CD14-positive monocyte (primary cell): ENCODE results near the gene REL. TPM values are rescaled to one million over a fixed set of nuclear protein-coding genes. Genes with fewer than 3 reads are reported as not detected.

ENCODE experiments used
- DNase-seq, 3 donors: peaks; one replicate each; pipeline ENCODE4 v3.0.0-alpha.2; 2011 to 2022
- H2AFZ ChIP-seq: 2 replicates; pipeline ENCODE4 v1.6.0; 2012; ENCODE audit warnings: mild to moderate bottlenecking, low read depth, low read length, inconsistent platforms; ENCODE audit not compliant: insufficient read depth, poor library complexity, severe bottlenecking
- H3K27ac ChIP-seq, 2 donors: 1 replicate in 1 of 2; 2 replicates in 1 of 2; pipeline ENCODE4 v1.5.1; 2012 to 2013; ENCODE audit warnings: low read length in 2 of 2, control low read depth in 1 of 2, inconsistent platforms in 1 of 2, low read depth in 1 of 2, mild to moderate bottlenecking in 1 of 2
- H3K27me3 ChIP-seq, 2 donors: one replicate each; pipeline versions ENCODE4 v1.6.0 to v1.6.1; 2011 to 2013; ENCODE audit warnings: low read length in 2 of 2; ENCODE audit not compliant: control insufficient read depth in 2 of 2, insufficient read depth in 2 of 2
- H3K36me3 ChIP-seq, 2 donors: replicated peaks in 1 of 2; 1 replicate in 1 of 2; 2 replicates in 1 of 2; pipeline versions ENCODE4 v1.5.1 to v1.6.1; 2012 to 2013; ENCODE audit warnings: low read length in 2 of 2, control low read depth in 1 of 2, inconsistent platforms in 1 of 2, mild to moderate bottlenecking in 1 of 2; ENCODE audit not compliant: insufficient read depth in 2 of 2, control insufficient read depth in 1 of 2
- H3K4me1 ChIP-seq, 2 donors: 1 replicate in 1 of 2; 2 replicates in 1 of 2; pipeline versions ENCODE4 v1.5.1 to v1.6.1; 2012 to 2013; ENCODE audit warnings: low read length in 2 of 2, control low read depth in 1 of 2, inconsistent platforms in 1 of 2, mild to moderate bottlenecking in 1 of 2, moderate library complexity in 1 of 2; ENCODE audit not compliant: insufficient read depth in 2 of 2, control insufficient read depth in 1 of 2
- H3K4me2 ChIP-seq: replicated peaks from 2 replicates; pipeline ENCODE3; 2012; ENCODE audit warnings: low read length, moderate library complexity, mild to moderate bottlenecking; ENCODE audit not compliant: poor library complexity, severe bottlenecking; ENCODE audit errors: extremely low read depth
- H3K4me3 ChIP-seq, 3 experiments: fragments of 200-600 bp in 1 of 3; sonication (generic) in 1 of 3; replicated peaks in 1 of 3; 1 replicate in 2 of 3; 2 replicates in 1 of 3; pipeline ENCODE4 v1.5.1; 2011 to 2013; ENCODE audit warnings: low read length in 3 of 3, mild to moderate bottlenecking in 3 of 3, control low read depth in 2 of 3, low read depth in 2 of 3, inconsistent platforms in 1 of 3, moderate library complexity in 1 of 3
- H3K79me2 ChIP-seq: 2 replicates; pipeline ENCODE4 v1.6.0; 2012; ENCODE audit warnings: mild to moderate bottlenecking, control low read depth, inconsistent platforms, low read length, moderate library complexity; ENCODE audit not compliant: insufficient read depth
- H3K9ac ChIP-seq: 2 replicates; pipeline ENCODE4 v1.6.0; 2017; ENCODE audit warnings: low read length, mild to moderate bottlenecking; ENCODE audit not compliant: insufficient read depth, poor library complexity, severe bottlenecking
- H3K9me3 ChIP-seq, 2 donors: replicated peaks in 1 of 2; 1 replicate in 1 of 2; 2 replicates in 1 of 2; pipeline versions ENCODE4 v1.5.1 to v1.6.1; 2012 to 2013; ENCODE audit warnings: low read length in 2 of 2, control low read depth in 1 of 2; ENCODE audit not compliant: control insufficient read depth in 1 of 2, insufficient read depth in 1 of 2
- H4K20me1 ChIP-seq: 2 replicates; pipeline ENCODE4 v1.6.0; 2012; ENCODE audit warnings: mild to moderate bottlenecking, low read length, control low read depth, moderate library complexity; ENCODE audit not compliant: insufficient read depth
- H3K27ac Mint-ChIP-seq, 7 donors: one replicate each; pipeline ENCODE4 v1.8.0; 2020; ENCODE audit warnings: mild to moderate bottlenecking in 7 of 7, mixed read lengths in 7 of 7, moderate library complexity in 6 of 7, inconsistent platforms in 2 of 7
- H3K27me3 Mint-ChIP-seq, 3 donors: one replicate each; pipeline ENCODE4 v1.8.0; 2021 to 2022; ENCODE audit warnings: low read depth in 3 of 3, mild to moderate bottlenecking in 3 of 3, mixed read lengths in 3 of 3, moderate library complexity in 3 of 3, inconsistent platforms in 1 of 3
- H3K36me3 Mint-ChIP-seq, 2 donors: one replicate each; pipeline ENCODE4 v1.8.0; 2020; ENCODE audit warnings: mixed read lengths in 2 of 2, inconsistent platforms in 1 of 2, mild to moderate bottlenecking in 1 of 2
- H3K4me1 Mint-ChIP-seq: one replicate; pipeline ENCODE4 v1.8.0; 2020; ENCODE audit warnings: mild to moderate bottlenecking, mixed read lengths
- H3K4me3 Mint-ChIP-seq, 2 donors: one replicate each; pipeline ENCODE4 v1.8.0; 2020; ENCODE audit warnings: mild to moderate bottlenecking in 2 of 2, mixed read lengths in 2 of 2, moderate library complexity in 1 of 2
- H3K9me3 Mint-ChIP-seq, 7 donors: one replicate each; pipeline ENCODE4 v1.8.0; 2020 to 2022; ENCODE audit warnings: mixed read lengths in 7 of 7, mild to moderate bottlenecking in 6 of 7, moderate library complexity in 6 of 7, inconsistent platforms in 2 of 7
- CTCF ChIP-seq: fragments of 200-600 bp; IDR thresholded peaks from one replicate; pipeline ENCODE4 v1.8.0; 2022; ENCODE audit warnings: antibody characterized with exemption, mild to moderate bottlenecking
- WGBS: methylation state at CpG from one replicate; pipeline ENCODE4 v1.1.5; 2013; ENCODE audit warnings: missing lambda C conversion rate; ENCODE audit not compliant: insufficient coverage; 5-methylcytosine and 5-hydroxymethylcytosine counted together
- intact Hi-C, 2 donors: fragments of 100-400 bp; cut with micrococcal nuclease; formaldehyde crosslinking; loops; one replicate each; pipeline versions ENCODE4 v1.15.0 to v1.15.1; 2023
- polyA plus RNA-seq, 3 donors: library from polyadenylated mRNA; depleted of rRNA in 1 of 3; unstranded in 2 of 3; stranded (reverse) in 1 of 3; fragments of 300-500 nt in 2 of 3; fragments of >200 nt in 1 of 3; fragmentation: Illumina TruSeq in 2 of 3; gene quantifications; 1 replicate in 2 of 3; 2 replicates in 1 of 3; pipeline ENCODE4 v1.2.3, GENCODE V29; 2012 to 2021

REL gene
- polyA plus RNA-seq, 3 donors = 18.3 to 34.3 (median 20.3) TPM

- Histone ChIP-seq H3K4me2 (no peak overlapping the region), H3K9me3 (no peaks in the 10 kb centered on the region), H3K79me2 (peaks cover 96% of the 10 kb centered on the region), H2AFZ (no peak overlapping the region), H3K4me1 (peaks cover 16 to 42% of the 10 kb centered on the region in 2 donors), H3K27ac (no peak overlapping the region), H3K9ac (no peak overlapping the region), H4K20me1 (peaks cover 97% of the 10 kb centered on the region), H3K27me3 (no peaks in the 10 kb centered on the region), H3K4me3 (no peak overlapping the region), H3K36me3 (peaks cover 40 to 41% of the 10 kb centered on the region in 2 donors)
- peaks cover 33% of the 10 kb centered on the region for H3K4me1 Mint-ChIP-seq
- peaks cover 40 to 58% of the 10 kb centered on the region in 2 donors for H3K36me3 Mint-ChIP-seq
- no peak for TF ChIP-seq CTCF
- no peaks in the 10 kb centered on the region for H3K9me3 Mint-ChIP-seq
- no peak overlapping the region for H3K27ac Mint-ChIP-seq
- H3K4me3 Mint-ChIP-seq = no peak overlapping the region
- H3K27me3 Mint-ChIP-seq = peaks cover 0 to 1% (median 0%) of the 10 kb centered on the region in 3 donors
- intact Hi-C loops = no loop called here
- no CpG with 5 or more reads among the region's 1 CpG for WGBS
- no peak for DNase-seq
Measured at GRCh38 chr2:60890393-60890707, 9.0 kb downstream of the REL start.

GRCh38 chr2:60891180-60891579 lies 9.8 kb downstream of the REL start:
- Mint-ChIP-seq H3K36me3 (peaks cover 38 to 65% of the 10 kb centered on the region in 2 donors), H3K27me3 (peaks cover 0 to 1% (median 0%) of the 10 kb centered on the region in 3 donors), H3K4me3 (no peak overlapping the region), H3K27ac (no peak overlapping the region), H3K9me3 (no peaks in the 10 kb centered on the region), H3K4me1 (peaks cover 25% of the 10 kb centered on the region)
- no CpG with 5 or more reads among the region's 3 CpGs for WGBS
- peaks cover 9 to 34% of the 10 kb centered on the region in 2 donors for H3K4me1 ChIP-seq
- TF ChIP-seq CTCF = no peak
- no peak overlapping the region for H3K4me2 ChIP-seq
- no peak overlapping the region for H2AFZ ChIP-seq
- intact Hi-C loops = no loop called here
- no peak overlapping the region for H3K9ac ChIP-seq
- H3K9me3 ChIP-seq = no peaks in the 10 kb centered on the region
- no peaks in the 10 kb centered on the region for H3K27me3 ChIP-seq
- DNase-seq = no peak
- peaks cover 97% of the 10 kb centered on the region for H4K20me1 ChIP-seq
- H3K36me3 ChIP-seq = peaks cover 48 to 49% of the 10 kb centered on the region in 2 donors
- no peak overlapping the region for H3K4me3 ChIP-seq
- H3K79me2 ChIP-seq = peaks cover 96% of the 10 kb centered on the region
- no peak overlapping the region for H3K27ac ChIP-seq
